ENCODE data around the gene LRP10.

DNA sequence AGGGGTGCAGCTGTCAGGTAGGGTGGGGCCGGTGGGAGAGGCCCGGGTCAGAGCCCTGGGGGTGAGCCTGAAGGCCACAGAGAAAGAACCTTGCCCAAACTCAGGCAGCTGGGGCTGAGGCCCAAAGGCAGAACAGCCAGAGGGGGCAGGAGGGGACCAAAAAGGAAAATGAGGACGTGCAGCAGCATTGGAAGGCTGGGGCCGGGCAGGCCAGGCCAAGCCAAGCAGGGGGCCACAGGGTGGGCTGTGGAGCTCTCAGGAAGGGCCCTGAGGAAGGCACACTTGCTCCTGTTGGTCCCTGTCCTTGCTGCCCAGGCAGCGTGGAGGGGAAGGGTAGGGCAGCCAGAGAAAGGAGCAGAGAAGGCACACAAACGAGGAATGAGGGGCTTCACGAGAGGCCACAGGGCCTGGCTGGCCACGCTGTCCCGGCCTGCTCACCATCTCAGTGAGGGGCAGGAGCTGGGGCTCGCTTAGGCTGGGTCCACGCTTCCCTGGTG, 24.7 kb upstream of the LRP10 start:
- TF ChIP-seq, protein P1, sequence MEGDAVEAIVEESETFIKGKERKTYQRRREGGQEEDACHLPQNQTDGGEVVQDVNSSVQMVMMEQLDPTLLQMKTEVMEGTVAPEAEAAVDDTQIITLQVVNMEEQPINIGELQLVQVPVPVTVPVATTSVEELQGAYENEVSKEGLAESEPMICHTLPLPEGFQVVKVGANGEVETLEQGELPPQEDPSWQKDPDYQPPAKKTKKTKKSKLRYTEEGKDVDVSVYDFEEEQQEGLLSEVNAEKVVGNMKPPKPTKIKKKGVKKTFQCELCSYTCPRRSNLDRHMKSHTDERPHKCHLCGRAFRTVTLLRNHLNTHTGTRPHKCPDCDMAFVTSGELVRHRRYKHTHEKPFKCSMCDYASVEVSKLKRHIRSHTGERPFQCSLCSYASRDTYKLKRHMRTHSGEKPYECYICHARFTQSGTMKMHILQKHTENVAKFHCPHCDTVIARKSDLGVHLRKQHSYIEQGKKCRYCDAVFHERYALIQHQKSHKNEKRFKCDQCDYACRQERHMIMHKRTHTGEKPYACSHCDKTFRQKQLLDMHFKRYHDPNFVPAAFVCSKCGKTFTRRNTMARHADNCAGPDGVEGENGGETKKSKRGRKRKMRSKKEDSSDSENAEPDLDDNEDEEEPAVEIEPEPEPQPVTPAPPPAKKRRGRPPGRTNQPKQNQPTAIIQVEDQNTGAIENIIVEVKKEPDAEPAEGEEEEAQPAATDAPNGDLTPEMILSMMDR (IDR thresholded peaks at IDR 0.05), result no peak
- no peak for TF ChIP-seq EZH2 (IDR thresholded peaks at IDR 0.05; ENCODE audit: borderline replicate concordance, insufficient read depth, low read depth, low read length, poor library complexity, severe bottlenecking)
